HG03460 (cell line): ENCODE data around the gene HMGCS1.
"Not testable (repeated sequence)": the region's sequence is repeated elsewhere in the genome, so short reads cannot be mapped to it uniquely, and the experiment has no call there.

Experiments
- ATAC-seq: cut with Tn5 transposase; IDR thresholded peaks from one replicate; pipeline ENCODE4 v1.9.1; 2021; ENCODE audit not compliant: unreplicated experiment

HMGCS1 gene

DNA sequence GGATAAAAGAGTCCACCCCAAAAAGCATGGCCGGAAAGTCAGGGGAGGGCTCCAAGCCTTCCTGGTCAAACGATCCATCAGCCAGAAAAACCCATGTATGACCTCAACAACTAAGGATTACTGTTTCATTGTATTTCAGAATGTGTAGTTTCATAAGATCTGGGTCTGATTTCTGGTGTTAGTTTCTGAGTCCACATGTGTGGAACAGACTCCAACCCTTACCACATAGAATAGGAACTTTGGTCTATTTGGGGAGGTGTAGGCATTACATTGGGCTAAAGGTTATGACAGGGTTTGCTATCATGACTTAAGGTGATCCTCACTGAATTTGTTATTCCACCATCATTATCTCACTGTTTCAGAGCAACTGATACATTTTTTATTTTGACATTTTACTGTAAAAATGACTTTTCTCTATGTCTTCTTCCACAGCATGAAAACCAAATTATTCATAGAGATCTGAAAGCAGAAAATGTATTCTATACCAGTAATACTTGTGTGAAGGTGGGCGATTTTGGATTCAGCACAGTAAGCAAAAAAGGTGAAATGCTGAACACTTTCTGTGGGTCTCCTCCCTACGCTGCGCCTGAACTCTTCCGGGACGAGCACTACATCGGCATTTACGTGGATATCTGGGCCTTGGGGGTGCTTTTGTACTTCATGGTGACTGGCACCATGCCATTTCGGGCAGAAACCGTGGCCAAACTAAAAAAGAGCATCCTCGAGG is 33.5 kb downstream of the HMGCS1 start:
- ATAC-seq = no peak

- no peak for ATAC-seq
Measured at GRCh38 chr5:43275391-43275790, 37.8 kb downstream of the HMGCS1 start.

DNA sequence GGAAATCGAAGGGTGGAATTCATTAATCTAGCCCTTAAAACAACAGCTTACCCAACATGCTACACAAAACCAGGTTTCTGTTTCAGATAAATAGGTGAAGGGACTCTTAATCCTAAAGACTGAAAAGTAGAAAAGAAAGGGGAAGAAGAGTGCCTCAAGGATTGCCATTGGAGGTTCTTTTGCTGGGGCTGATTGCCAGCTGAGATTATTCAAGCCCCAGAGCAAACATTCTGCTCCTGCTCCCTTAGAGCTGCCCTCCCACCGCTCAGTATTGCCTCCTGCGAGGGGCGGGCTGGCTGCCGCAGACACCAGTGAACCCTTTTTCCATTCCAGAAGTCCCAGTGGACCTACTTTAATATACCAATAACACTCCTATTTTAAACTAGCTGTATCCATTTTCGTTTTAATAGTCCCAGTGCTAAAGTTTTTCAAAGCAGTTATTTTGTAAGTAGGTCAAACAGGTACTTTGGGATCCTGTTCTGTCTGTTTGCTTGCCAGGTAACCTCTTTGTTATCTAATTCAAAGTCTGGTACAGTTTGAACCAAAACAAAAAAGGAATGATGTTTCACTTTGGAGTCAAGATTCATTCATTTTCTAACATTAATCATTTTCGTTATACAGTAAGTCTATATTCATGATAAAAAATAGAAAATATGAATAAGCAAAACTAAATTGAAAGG is 38.6 kb downstream of the HMGCS1 start:
- ATAC-seq = no peak

- no peak for ATAC-seq
Measured at GRCh38 chr5:43273552-43273951, 39.7 kb downstream of the HMGCS1 start.

GRCh38 chr5:43270645-43271044 is 42.6 kb downstream of the HMGCS1 start:
- ATAC-seq = no peak

DNA sequence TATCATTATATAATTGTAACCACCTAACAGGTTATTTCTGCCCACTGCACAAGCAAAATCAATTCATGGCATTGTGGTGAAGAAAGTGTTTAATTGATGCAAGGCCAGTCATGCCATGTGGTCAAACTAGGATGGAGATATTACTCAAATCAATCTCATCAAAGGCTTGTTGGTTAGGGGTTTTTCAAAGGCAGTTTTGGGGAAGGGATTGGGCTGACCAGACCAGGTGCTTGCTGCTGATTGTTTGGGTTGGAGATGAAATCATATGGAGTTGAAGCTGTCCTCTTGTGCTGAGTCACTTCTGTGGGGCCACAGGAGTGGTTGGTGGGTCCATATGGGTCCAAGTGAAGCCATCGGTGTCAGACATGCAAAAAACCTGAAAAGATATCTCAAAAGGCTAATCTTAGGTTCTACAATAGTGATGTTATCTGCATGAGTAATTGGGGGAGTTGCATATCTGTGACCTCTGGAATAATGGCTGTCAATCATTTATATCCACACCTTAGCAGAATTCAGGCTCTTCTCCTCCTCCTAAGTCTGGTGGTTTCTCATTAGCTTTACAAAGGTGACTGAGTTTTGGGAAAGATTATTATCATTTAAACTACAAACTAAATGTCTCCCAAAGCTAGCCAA is 44.9 kb downstream of the HMGCS1 start:
- ATAC-seq = peak; percentile 70

- not testable (repeated sequence) for ATAC-seq
Measured at GRCh38 chr5:43262269-43262668, 50.9 kb downstream of the HMGCS1 start.

DNA sequence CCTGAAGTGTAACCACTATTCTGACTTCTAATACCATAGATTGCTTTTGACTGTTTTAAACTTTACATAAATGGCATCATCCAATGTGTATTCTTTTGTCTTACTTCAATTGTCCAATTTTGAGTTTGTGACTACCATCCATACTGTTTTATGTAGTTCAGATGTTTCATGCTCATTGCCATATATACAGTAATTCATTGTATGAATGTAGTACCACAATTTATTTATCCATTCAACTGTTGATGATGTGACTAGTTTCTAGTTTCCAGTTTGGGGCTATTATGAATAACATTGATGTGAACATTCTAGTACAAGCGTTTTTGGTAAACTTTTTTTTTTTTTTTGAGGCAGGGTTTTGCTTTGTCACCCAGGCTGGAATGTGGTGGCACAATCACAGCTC is 55.1 kb downstream of the HMGCS1 start:
- ATAC-seq = no peak

- peak; percentile 55 for ATAC-seq
Measured at GRCh38 chr5:43256261-43256966, 56.8 kb downstream of the HMGCS1 start.

DNA sequence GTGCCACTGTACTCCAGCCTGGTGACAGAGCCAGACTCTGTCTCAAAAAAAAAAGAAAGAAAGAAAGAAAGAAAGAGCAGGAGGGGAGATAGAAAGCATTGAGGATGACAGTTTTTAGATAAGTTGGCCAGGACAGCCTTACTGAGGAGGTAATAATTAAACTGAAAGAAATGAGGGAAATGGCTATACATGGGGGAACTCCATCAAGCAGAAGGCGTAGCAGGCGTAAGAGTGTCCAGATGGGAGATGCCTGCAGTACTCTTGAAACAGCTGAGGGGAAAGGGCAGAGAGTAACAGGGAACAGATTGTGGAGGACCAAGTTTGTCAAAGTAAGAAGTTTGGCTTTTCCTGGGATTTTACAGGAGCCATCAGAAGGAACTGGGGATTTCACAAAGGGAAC is 57.5 kb downstream of the HMGCS1 start:
- peak; percentile 59 for ATAC-seq

DNA sequence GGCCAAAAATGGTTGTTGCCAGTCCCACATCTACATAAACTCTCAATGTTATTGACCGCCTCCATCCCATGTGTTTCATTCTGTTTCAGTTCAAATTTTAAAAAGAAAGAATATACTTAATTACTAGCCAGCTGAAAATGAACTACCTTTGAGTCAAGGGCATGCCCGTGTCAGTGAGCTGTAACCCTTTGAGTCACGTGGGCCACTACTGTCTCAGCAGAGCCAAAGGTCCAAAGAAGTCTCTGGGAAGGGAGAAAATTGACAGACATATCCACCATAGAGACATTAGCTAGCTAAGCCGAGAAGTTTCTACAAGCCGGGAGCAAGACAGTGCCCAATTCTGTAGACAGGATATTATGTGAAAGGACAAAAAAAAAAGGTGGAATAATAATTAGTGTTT is 61.5 kb downstream of the HMGCS1 start:
- no peak for ATAC-seq

GRCh38 chr5:43245724-43246385 is 67.4 kb downstream of the HMGCS1 start:
- ATAC-seq = peak; percentile 29

DNA sequence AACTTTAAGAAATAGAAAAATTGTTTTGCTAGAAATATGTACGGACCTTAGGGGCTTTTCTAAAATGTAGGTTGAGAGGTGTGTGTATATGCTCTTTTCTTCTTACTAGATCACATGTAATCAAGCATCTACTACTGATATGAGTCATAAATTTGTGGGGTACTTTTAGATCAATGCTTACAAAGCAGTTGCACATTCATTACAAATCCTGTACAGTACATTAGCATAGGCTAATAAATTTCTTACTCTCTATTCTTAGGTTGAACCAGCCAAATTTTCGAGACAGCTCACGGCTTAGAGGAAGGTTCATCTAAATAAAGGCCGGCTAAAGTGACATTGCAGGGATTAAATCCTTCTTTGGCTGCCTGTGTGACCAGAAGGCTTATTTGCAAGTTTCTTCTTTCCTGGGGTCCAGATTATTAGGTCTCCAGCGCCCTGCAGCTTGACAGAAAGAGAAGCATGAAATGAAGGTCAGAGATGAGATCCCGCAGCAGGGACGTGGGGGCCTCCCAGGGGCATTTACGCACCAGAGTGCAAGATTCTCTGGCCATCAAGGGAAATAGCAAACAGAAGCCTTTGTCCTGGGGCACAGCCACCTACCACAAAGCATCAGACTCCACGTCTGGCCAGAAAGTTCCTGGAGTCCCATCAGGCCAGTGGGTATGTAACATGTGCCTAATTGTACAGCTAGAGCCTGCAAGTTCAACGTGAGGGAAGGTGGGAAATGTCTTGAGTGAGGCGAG is 68.2 kb downstream of the HMGCS1 start:
- ATAC-seq = peak; percentile 68

DNA sequence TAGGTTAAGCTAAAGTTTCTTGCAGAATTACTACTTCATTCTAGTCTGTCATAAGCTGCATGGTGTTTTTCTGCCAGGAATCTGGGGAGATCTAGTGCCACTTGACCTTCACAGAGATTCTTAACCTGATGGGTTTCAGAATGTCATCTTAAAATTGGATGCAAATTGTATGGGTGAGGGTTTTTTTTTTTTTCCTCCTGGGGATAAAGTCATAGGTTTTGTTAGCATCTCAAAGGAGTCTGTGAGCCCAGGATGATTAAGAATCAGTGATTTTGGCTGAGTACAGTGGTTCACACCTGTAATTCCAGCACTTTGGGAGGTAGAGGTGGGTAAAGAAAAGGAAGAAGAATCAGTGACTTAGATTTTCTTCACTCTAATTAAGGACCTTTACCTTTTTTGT is 69.9 kb downstream of the HMGCS1 start:
- ATAC-seq = no peak

DNA sequence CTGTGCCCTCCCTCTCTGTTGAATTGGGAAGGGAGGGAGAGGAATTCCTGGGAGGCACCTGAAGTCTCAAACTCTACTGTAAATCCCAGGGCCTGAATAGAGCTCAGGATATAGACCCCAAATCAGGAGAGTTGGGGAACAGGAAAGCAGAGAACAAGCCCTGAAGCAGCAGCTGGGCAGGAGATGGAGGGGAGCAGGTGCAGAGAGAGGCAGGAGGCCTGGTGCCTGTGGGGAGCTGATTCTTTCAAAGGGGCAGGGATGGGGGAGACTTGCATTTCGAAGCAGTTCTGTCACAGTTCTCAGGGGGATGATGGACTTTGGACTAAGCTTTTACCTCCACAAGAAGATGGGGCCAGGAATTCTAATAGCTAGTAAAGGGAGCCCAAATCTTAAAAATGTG is 71.0 kb downstream of the HMGCS1 start:
- ATAC-seq = no peak
